GM18909 (cell line): ENCODE data around the gene LRPAP1.
A peak's percentile ranks its signal among the peaks of the same experiment; 100 is the strongest.
"Not testable (repeated sequence)": the region's sequence is repeated elsewhere in the genome, so short reads cannot be mapped to it uniquely, and the experiment has no call there.

ENCODE experiments used
- ATAC-seq: cut with Tn5 transposase; IDR thresholded peaks from one replicate; pipeline ENCODE4 v1.9.1; 2021; ENCODE audit warnings: mild to moderate bottlenecking; ENCODE audit not compliant: unreplicated experiment, poor library complexity

LRPAP1 gene

DNA sequence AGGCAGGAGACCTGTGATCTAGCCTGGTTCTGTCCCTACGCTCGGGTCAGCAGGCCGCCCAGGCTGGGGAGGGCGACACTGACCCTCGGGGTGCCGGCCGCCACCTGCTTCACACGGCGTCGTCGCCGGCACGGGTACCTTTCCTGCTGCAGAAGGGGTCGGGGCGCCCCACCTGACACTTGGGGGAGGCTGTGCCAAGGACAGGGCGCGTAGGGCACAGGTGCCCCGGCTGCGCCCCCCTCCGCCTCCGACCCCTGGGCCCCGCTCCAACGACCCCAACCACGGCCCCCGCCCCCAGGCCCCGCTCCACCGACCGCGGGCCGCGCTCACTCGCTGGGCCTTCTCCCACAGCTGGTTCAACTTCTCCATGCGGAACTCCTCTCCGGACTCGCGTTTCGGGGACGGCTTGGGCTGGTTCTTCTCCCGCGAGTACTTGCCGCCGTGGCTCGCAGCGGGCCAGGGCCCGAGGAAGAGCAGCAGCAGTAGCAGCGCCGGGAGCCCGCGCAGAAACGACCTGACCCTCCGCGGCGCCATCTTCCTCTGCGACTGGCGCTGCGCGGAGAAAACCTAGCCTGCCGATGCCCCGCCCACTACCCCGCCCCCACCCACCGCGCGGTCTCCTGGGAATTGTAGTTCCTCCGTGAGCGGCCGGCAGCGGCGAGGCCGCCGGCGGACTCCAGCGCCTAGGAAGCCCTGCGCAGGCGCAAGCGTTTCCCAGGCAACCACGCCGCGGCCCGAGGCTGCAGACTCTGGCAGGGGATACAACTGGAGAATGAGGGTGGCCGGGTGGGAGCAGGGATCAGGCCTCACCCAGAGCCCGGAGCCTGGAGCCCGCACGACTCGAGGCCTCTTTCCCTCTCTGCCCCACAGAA lies at the start of gene LRPAP1:
Gene LRPAP1 (minus strand): TSS at position 544 of the 872 bp plus-strand sequence. CDS start 10 bp downstream, at position 534.
- peak; percentile 88 for ATAC-seq

- not testable (repeated sequence) for ATAC-seq
Measured at GRCh38 chr4:3581334-3582090, 49.3 kb upstream of the LRPAP1 start.

GRCh38 chr4:3580859-3581258 lies 48.6 kb upstream of the LRPAP1 start:
- ATAC-seq, result not testable (repeated sequence)

DNA sequence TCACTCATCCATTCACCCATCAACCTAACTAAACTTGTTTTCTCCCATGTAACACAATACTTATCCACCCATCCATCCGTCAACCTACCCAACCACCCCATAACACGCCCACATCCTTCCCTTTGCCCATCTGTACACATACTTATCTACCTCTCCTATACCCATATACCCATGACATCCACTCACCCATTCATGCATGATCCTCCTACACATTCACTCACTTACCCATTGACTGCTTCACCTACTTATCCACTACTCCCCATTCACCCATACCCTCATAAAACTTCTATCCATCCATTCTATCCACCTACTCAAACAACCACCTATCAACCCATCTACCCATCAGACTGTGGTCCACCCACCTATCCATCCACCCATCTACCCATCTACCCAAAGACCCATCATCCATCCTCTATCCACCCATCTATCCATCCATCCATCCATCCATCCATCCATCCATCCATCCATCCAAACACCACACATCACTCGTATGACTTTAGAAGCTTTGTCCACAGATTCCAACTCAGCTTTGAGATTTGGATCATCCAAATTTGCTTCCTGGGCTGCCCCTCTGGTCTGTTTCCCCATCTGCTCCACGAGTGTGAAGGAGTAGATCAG lies 46.4 kb upstream of the LRPAP1 start:
- not testable (repeated sequence) for ATAC-seq

DNA sequence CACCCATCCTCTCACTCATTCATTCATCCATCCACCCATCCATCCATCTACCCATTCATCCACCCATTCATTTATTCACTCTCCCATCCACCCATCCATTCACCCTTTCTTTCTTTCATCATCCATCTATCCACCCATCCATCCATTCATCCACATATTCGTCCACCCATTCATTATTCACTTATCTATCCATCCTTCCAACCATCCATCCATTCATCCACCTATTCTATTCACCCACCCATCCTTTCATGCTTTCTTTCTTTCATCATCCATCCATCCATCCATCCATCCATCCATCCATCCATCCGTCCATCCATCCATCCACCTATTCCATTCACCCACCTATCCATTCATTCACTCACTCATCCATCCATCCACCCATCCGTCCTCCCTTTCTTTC lies 45.8 kb upstream of the LRPAP1 start:
- not testable (repeated sequence) for ATAC-seq

- ATAC-seq, result not testable (repeated sequence)
Measured at GRCh38 chr4:3577208-3577892, 45.1 kb upstream of the LRPAP1 start.

DNA sequence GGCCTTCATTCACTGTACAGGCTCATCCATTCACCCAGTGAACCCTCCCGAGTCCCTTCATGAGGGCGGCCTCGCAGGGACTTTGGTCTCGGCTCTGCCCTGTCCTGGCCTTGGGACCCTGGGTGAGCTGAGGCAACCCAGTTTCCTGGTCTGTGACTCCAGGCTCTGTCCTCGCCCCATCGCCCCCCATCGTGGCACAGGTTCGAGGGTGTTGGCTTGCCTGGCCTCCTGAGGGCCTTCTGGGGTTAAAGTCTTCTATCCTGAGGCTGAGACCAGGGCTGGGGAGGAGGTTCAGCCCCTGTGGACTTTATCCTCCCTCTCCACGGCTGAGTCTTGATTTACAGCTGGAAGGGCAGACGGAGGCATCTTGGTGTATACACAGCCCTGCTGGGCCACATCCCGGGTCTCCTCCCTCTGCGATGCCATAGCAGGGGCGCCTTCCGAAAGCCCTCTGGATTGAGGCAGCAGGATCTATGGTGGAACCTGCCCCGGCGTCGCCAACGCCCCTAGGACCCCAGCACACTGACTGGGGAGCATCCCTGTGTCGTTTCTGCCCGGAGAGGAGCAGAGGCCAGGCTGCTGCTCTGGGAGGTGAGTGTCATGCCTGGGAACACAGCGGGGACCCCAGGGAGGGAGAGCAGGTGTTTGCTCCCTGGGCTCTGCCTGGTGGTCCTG lies 44.4 kb upstream of the LRPAP1 start:
- ATAC-seq, result not testable (repeated sequence)

GRCh38 chr4:3575426-3576369 lies 43.5 kb upstream of the LRPAP1 start:
- ATAC-seq, result not testable (repeated sequence)

DNA sequence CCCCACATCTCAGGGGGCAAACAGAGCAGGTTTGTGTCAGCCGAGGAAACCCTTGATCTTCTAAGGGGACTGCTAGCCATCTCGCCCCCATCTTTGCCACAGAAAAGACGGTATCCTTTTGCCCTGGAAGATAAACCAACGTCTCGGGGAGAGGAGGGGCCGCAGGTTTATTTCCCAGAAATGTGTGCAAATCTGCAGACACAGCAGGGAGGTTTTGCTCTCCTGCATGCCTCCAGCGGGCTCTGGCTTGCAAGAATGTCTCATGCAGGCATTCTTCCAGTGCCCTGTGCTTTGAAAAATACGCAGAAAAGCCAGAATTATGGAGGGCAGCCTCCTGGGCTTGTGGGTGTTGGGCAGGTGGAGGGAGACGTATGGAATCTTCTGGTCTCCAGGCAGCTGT lies 42.6 kb upstream of the LRPAP1 start:
- ATAC-seq, result not testable (repeated sequence)

GRCh38 chr4:3574346-3574745 lies 42.1 kb upstream of the LRPAP1 start:
- not testable (repeated sequence) for ATAC-seq

- no peak for ATAC-seq
Measured at GRCh38 chr4:3573131-3573530, 40.9 kb upstream of the LRPAP1 start.

DNA sequence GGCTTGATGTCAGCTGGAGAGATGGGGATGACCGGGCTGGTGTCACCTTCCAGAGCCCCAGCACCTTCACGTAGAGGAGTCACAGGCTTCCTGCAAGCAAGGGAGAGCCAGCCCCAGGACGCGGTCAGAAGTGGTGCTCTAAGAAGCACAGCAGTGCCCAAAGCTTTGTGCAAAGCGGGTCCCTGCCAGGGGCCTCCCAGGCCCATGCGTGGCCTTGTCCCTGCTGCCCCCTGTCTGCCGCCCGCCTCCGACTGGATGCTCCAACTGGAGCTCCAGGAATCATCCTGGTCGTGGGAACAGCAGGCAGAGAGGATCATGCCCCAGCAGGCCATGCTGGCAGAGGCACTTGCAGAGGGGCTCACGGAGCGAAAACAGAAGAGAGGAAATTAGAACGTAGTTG lies 40.1 kb upstream of the LRPAP1 start:
- ATAC-seq, result no peak

DNA sequence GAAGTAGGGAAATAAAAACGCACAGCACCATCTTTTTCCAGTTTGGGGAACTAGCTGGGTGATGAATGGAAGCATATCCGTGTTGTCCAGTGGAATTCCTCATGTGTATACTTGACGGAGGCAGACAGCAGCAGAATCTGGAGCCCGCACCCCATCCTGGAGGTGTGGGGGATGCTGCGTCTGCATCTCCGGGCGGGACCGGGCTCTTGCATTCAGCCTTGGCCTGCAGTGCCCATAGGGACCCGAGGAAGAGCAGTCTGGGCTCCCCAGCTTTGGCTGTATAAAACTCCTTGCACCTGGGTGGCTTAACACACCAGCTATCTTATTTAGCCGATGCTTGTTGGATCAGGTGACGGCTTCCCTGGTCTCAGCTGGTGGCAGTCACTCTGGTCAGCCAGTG lies 39.7 kb upstream of the LRPAP1 start:
- no peak for ATAC-seq

- ATAC-seq, result not testable (repeated sequence)
Measured at GRCh38 chr4:3570923-3571322, 38.7 kb upstream of the LRPAP1 start.

DNA sequence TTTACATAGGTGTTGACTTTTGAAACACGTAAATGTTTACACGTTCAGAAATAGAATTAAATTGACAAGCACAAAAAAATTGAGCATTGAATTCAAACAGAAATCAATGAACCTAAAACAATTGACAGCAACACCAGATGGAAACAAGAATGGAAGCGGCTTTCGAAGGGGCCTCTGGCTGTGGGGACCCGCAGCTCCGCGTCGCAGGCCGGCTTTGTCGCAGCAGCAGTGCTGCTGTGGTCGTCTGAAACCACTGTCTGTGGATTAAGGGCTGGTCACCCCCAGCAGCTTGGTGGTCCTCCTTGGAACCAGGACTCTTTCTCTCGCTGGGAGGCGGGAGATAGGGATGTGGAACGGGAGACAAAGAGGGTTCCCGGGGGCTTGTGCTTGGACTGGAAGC lies 37.4 kb upstream of the LRPAP1 start:
- ATAC-seq, result not testable (repeated sequence)

DNA sequence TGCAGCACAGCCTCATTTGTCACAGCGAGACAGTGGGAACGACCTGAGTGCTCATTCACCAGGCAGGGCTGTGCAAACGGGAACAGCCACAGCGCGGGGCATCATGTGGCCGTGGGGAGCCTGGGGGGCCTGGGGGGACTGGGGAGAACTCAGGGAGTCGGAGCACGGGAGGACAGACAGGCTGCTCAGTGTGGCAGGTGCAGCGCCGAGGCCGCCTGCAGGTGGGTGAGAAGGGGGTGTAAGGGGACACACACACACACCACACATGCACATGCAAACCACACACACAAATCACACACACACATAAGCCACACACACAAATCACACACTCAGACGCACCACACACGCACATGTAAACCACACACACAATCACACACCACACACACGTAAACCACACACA lies 34.5 kb upstream of the LRPAP1 start:
- not testable (repeated sequence) for ATAC-seq

- ATAC-seq, result not testable (repeated sequence)
Measured at GRCh38 chr4:3566301-3566700, 34.1 kb upstream of the LRPAP1 start.

DNA sequence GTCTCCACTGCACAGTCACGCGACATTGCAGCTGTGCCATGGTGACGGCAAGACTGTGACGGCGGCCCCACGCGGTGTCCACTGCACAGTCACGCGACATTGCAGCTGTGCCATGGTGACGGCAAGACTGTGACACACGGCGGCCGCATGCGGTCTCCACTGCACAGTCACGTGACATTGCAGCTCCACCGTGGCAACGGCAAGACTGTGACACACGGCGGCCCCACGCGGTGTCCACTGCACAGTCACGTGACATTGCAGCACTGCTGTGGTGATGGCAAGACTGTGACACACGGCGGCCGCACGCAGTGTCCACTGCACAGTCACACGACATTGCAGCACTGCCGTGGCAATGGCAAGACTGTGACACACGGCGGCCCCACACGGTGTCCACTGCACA lies 32.7 kb upstream of the LRPAP1 start:
- not testable (repeated sequence) for ATAC-seq

DNA sequence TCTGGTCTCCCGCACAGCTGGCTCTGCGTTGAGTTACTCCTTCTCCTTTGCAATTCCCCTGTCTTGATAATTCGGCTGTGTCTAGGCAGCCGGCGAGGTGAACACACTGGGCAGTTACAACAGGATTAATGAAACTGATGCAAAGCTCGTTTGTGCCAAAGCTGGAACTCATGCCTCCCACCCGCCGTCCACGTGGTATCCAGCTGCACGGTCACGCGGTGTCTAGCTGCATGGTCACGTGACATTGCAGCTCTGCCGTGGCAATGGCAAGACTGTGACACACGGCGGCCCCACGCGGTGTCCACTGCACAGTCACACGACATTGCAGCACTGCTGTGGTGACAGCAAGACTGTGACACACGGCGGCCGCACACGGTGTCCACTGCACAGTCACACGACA lies 31.2 kb upstream of the LRPAP1 start:
- ATAC-seq, result no peak
